Measurements from ENCODE around the gene CCND3.

Gene CCND3

DNA sequence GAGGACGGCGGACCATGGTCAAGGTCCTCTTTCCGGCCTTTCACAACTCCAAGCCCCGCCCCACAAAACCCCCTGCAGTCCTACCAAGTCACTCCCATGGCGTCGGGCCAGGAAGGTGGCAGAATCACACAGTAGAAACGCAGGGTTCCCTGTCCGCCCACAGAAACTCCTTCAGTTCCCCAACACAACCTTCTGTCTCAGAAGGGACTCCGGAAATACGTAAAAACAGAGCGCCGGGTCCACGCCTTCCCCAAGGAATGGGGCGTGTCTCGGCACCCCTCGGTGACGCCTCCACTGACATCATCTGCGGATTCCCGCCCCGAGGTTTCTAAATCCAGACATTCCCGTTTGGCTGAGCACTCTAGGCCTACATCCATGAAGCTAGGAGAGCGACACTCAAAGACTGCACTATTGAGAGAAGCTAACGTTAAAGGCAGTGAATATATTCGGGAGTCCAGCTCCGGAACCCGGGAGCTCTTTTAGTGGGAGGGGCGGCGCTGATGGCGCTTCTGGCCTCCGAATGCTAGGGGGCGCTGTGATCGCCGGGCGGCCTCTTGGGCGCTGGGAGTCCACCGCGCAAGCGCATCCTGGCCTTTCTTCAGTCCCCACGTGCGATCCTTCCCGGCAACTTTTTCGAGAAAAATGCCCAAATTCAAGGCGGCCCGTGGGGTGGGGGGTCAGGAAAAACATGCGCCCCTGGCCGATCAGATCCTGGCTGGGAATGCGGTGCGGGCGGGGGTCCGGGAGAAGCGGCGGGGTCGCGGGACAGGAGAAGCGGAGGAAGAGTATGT lies 20.5 kb downstream of the CCND3 start, which contains the start of the genes BYSL and MED20:
BYSL (plus strand) TSS at position 579 of the 791 bp plus-strand sequence; CDS start at position 643, 64 bp downstream.
MED20 (minus strand) TSS at position 219 of the 791 bp plus-strand sequence; CDS start at position 98, 121 bp downstream.
- peak; percentile 95 for DNase-seq (ENCODE audit: low spot score)

DNA sequence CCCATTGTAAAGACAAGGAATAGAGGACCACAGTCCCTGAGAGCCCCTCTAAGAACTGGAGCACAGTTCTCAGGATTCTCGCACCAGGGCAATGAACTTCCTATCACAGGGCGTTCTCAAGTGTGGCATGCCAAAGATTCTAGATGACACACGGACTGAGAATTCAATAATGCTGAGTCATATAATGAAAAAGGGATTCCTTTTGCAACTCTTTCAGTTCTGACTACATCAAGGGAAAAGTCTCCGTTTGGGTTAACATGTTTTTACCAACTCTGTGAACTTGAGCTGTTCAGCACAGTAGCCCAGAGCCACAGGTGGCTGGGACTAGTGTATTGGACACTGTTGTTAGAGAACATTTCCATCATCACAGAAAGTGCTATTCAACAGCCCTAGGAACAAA lies 24.1 kb downstream of the CCND3 start:
- DNase-seq (ENCODE audit: low spot score): peak; percentile 90

DNA sequence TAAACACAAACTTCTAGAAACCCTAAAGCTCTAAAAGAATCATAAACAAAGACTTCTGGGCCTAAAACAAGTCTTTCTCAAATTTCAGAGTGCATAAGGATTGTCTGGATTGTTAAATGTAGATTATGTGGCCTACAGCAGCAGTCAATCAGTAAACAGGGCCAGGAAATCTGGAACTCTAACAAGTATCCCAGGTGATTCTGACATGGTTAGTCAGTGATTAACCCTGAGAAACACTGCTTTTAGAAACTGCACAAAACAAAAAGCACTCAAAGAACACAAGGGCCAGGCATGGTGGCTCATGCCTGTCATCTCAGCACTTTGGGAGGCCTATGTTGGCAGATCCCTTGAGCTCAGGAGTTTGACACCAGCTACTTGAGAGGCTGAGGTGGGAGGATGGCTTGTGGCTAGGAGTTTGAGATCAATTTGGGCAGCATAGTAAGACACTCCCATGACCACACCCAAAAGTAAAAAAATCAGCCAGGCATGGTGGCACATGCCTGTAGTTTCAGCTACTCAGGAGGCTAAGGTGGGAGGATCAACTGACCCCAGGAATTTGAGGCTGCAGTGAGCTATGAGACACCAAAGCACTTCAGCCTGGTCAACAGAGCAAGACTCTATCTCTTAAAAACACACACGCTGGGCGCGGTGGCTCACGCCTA lies 26.6 kb downstream of the CCND3 start:
- DNase-seq (ENCODE audit: low spot score): no peak

DNA sequence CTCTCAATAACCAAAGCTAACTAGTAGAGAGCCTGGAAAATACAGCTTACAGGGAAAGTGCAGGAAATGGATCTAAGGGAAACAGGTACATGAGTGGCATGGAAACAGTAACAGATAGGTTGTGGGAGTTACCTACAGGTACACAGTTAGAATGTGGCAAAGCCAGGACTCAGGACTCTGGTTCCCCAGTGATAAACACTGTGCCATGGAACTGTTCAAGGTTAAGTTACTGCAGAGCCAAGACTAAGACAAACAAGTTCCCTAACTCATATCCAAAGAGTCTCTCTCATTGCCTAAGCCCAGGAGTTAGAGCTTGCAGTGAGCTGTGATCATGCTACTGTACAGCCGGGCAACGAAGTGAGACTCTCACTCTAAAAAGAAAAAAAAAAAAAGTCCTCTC lies 27.3 kb downstream of the CCND3 start:
- no peak for DNase-seq (ENCODE audit: low spot score)

DNA sequence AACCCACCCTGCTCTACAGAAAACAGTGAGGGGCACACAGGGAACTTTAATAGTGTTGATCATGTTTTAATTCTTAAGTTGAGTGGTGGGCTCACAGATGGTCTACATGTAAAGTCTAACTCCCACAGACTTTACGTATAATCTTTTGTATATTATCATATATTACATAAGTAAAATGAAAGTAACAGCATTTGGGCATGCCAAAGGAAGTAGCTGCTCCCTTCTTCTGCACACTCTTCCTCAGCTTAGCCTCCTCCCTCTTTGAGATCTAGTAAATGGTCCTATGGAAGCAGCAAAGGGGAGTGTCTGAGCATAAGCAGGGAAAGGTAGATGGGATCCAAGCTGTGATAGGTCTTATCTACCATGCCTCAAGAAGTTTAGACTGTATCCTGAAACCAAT lies 31.9 kb downstream of the CCND3 start:
- no peak for DNase-seq (ENCODE audit: low spot score)

DNA sequence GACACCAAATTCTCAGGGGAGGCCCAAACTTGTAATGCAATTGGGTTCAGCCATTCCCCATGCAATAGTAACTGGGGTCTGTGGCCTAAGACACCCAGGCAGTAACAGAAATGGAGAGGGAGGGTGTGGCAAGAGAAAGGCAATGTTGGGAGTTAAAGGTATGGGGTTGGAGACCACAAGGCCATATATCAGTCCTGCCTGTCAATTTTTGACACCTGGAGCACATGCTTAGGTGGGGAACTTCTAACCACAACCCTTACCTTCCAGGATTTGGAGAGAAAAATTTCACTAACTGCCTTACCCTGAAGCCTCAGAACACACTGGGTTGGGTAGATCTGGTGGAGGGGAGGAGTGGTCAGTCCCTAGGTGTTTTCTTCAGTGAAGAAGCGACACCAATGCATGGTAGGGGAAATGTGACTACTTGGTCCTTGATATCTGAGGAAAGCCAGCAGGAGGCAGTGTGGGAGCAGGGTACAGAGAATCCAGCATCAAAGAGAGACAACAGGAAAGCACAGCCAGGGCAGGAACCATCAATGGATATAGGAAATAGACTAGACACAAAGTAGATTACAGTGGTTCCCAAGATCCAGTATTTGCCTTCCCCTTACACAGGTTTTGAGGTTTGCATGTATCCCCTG lies 39.6 kb downstream of the CCND3 start:
- no peak for DNase-seq (ENCODE audit: low spot score)

DNA sequence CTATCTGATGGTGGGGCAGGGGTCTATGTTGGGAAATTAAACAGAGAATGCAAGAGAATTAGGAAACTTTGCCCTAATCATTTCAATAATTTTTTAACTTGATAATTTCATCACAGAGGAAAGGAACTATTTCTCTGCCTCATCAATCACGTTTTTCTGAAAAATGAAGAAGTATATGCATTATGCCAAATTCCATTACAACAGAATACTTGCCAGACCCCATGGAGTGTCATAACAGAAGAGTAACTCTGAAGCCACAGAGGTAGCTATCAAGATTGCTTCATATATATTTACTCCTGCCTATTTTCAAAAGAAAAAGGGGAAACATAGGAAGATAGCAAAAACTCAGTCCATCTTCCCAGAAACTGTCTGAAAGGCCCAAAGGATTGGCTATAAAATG lies 40.7 kb downstream of the CCND3 start:
- no peak for DNase-seq (ENCODE audit: low spot score)

DNA sequence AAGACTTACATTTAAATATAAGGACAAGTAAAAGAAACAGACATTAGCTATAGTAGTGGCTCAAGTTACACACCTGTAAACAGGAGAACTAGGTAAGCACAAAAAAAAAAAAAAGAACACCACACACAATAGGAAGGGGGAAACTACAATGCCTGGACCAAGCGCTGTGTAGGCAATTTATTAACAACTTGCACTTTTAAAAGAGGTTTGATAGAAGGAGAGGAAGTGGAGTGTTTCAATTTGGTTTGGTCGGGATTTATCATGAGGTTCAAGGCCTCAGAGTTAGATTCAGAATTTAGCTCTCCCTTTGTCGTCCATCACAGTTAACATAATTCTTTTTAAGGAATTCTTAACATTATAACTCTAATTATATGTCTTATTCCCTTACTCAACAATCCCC lies 45.3 kb downstream of the CCND3 start:
- DNase-seq (ENCODE audit: low spot score): no peak

DNA sequence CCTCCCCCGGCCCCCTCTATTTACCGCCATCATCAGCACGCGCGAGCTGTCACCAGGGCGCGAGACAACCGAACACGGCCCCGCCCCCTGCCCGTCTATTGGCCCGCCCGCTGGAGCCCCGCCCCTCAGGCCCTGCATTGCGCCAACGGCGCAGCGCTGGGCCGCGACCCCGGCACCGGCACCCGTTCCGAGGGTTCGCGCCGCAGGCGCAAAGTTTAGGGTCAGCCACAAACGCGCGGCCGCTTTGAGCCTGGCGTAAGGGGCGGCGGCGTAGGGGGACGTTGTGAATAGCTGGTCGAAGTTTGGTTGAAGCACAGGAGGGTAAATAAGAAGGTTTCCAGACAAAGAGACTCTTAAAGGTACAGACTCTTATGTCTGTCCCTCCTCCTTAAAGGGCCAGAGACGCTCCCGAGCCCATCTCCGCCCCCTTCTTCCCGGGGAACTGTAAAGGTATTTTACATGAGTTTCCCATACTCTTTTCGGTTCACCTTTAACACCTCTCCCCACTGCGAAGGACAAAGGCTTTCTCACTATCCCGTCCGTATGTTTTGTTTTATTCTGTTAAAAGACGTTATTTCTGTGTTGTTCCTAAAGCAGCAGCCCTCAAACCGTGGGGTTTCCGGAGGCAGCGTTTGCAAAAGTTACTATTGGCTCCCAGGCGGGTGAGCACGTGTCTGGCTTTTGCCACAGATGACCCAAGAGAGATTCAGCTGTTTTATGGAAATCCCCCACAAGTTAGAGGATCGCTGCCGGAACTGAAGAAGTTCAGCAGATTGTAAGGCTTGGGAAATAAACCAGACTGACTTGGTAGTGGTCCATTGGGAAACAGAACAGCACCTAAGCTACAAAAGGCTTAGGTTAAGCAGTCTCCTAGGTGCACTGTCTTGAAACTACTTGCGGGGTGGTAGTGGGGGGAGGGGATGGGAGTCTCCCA lies 46.0 kb downstream of the CCND3 start, which contains the start of gene USP49:
USP49 (minus strand) TSS at position 76 of the 934 bp plus-strand sequence. CDS start 88,392 bp downstream, outside the sequence.
- DNase-seq (ENCODE audit: low spot score): peak; percentile 96

DNA sequence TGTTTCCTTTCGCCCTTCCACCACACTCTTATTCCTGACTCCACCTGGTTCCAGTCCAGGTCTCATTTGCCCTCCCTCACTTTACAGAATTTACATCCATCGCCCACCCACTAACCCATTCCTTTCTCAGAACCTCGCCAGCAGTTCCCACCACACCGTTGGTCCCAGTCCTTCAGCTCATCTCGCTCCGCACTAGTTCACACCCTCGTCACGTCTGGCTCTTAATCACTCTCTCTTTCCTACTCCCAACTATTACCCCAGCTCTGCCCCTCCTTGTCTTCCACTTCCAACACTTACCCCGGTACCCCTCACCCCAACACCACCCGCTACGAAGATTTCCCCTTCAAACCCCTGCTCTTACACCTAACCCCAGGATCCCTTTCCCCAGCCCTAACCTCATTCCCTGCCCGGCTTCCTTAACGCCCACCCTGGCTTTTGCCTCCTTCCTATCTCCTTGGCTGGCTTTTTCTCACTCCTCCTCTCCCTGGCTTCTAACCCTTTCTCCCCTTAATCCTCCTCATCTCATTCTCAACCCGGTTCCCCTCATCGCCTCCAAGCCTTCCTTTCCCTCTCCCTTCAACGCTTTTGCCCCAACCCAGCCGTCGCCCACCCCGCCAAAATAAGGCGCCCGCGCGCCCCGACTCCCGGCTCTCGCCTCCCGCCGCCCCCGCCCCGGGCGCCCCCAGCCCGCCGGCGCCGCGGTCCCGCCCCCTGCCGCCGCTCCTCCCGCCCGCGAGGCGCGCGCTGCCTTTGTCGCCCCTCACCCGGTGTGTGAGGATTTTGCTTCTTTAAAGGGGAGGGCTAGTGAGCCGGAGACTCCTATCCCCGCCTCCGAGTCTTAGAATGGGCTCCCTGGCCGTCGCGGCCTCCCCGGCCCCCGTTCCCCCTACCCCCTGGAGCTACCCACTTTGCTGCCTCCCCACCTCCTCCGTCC lies 47.0 kb downstream of the CCND3 start:
- DNase-seq (ENCODE audit: low spot score): peak; percentile 20

DNA sequence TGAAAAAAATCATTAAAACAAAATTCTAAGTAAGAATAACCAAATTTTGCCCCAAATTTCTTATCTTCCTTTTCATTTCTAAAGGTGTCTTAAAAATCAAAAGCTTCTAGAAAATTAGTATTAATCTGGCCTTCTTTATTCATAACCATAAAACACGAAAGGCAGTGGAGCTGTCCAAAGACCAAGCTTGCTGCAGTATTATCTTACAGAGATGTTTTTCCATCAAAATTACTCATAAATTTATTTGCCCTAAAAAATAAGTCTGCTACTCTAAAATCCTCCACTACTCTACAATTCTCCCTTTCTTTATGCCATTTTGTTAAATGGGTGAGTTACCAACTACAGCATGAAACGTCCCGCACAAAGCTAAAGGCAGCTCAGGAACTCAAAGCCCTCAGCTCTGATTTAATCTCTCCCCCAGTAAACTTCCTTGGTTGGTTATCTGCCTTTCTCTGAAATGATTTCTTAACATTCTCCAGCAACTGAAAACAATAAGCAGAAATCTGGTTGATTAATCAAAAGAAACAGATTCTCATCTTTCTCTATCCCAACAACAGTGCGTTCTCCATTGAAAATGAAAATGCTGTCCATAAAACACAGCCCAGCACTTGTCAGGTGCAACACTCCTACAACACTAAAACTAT lies 48.6 kb downstream of the CCND3 start:
- no peak for DNase-seq (ENCODE audit: low spot score)

DNA sequence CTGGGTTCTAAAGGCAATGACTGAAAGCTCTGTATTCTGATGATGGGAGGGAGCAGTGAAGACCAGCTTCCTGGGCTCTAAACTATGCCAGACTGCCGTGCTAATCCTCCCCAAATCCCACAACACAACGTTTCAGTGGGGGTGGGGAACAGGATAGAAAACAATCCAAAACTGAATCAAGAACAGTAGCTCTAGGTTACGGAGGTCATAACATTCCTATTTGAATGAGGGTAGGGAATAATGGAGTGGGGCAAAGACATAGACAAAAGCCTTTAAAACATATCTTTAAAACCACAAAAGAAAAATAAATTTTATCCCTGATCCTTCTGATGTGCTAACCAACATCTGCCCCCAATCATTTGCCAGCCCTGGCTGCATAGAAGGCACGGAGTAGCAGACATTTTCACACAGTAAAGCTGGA lies 54.3 kb downstream of the CCND3 start:
- peak; percentile 33 for DNase-seq (ENCODE audit: low spot score)

DNA sequence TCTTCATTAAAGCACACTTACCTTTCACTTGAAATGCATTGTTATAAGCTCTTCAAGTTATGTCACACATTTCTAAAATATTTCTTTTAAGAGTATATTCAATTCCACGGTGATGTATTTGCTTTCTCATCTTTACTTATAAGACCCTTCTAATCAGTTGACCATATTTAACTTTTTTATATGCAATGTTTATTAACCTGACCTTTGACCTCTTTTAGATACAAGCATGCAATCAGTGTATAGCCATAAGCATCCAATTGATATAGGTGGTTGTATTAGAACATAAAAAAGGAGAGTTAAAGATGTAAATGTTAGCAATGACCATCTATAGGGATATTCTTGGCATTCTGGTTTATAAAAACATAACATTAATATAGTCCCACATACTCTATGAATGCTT lies 55.7 kb downstream of the CCND3 start:
- no peak for DNase-seq (ENCODE audit: low spot score)

DNA sequence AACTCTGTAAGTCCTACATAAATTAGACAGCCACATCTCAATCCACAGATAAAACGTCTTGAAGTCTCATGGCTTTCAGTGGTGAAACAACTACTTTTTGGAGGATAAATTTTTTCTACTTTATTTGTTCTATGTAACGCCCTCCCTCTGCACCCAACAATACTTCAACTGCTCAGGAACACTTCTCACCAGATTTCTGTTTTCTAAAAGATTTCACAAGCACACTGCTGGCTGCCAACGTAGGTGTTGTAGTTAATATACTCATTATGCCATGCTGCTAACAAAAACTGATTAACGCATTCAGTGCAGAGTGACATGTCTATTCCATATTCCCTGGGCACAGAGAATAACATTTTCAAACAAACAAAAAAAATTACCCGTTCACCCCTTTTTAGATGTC lies 56.7 kb downstream of the CCND3 start:
- no peak for DNase-seq (ENCODE audit: low spot score)
